ENCODE measurements around the gene MORN1. TPM values are rescaled to one million over a fixed set of nuclear protein-coding genes. Genes with fewer than 3 reads are reported as not detected.

Gene MORN1
- total and polyA plus RNA-seq, 2 experiments from 2014 or later, result 4.8 to 11.1 TPM

DNA sequence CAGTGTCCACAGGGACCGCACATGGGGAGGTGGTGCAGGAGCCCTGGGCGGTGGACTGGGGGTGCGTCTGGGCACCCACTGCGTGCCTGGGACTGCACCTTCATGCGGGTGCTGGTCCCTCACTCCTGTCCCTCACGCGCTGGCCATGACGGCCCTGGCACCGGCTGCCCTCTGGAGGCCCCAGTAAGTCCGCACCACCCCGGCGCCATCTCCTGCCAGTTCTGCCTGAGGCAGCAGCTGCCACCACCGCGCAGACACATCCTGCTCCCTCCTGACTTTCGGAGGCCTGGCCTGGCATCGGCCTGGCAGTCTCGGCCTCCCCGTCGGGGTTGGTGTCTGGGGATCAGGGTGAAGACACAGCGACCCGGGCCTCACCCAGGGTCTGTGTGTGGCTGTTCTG, 64.8 kb downstream of the MORN1 start (continued):
- TF ChIP-seq REST (IDR thresholded peaks at IDR 0.05; ENCODE audit: unreplicated experiment) (no peak), JUNB (IDR thresholded peaks at IDR 0.05; ENCODE audit: unreplicated experiment) (no peak), POLR2AphosphoS5 (IDR thresholded peaks at IDR 0.05; ENCODE audit: low read depth) (no peak)

- Mint-ChIP-seq H3K36me3 (ENCODE audit: low read depth) (no peaks in the 10 kb centered on the region; the same call in 2 of the 3 replicates), H3K9me3 (peaks cover 4% of the 10 kb centered on the region; the same call in 2 of the 3 replicates), H3K27me3 (ENCODE audit: insufficient read depth, low read depth, poor library complexity) (peaks cover 12% of the 10 kb centered on the region), H3K4me1 (peaks cover 2% of the 10 kb centered on the region; the same call in 2 of the 3 replicates), H3K4me3 (no peak overlapping the region), H3K27ac (no peak overlapping the region)
- no peak for TF ChIP-seq STAT1 (IDR thresholded peaks at IDR 0.05; ENCODE audit: unreplicated experiment)
- no peaks in the 10 kb centered on the region for H4K20me1 ChIP-seq (replicated peaks; ENCODE audit: insufficient read depth)
- H3F3A ChIP-seq (replicated peaks; ENCODE audit: low read depth), result no peaks in the 10 kb centered on the region; the same call in 1 of the 2 replicates
- DNase-seq (ENCODE audit: low spot score) (no peak), ATAC-seq (no peak)
- no peaks in the 10 kb centered on the region for H3K79me2 ChIP-seq (replicated peaks; ENCODE audit: insufficient read depth)
- no peak overlapping the region for H3K27ac ChIP-seq (ENCODE audit: low read depth)
- no peaks in the 10 kb centered on the region for H3K27me3 ChIP-seq (ENCODE audit: insufficient read depth)
- H3K36me3 ChIP-seq (ENCODE audit: insufficient read depth), result no peaks in the 10 kb centered on the region
- H2AFZ ChIP-seq, result no peak overlapping the region
- no peaks in the 10 kb centered on the region for H3K9me2 ChIP-seq (ENCODE audit: insufficient read depth)
- no peak overlapping the region for H3K4me3 ChIP-seq
- no peak overlapping the region for H3K4me2 ChIP-seq
- peaks cover 4% of the 10 kb centered on the region; the same call in 1 of the 2 replicates for H3K4me1 ChIP-seq (ENCODE audit: insufficient read depth)
Measured at GRCh38 chr1:2324553-2325366, 66.6 kb downstream of the MORN1 start.

DNA sequence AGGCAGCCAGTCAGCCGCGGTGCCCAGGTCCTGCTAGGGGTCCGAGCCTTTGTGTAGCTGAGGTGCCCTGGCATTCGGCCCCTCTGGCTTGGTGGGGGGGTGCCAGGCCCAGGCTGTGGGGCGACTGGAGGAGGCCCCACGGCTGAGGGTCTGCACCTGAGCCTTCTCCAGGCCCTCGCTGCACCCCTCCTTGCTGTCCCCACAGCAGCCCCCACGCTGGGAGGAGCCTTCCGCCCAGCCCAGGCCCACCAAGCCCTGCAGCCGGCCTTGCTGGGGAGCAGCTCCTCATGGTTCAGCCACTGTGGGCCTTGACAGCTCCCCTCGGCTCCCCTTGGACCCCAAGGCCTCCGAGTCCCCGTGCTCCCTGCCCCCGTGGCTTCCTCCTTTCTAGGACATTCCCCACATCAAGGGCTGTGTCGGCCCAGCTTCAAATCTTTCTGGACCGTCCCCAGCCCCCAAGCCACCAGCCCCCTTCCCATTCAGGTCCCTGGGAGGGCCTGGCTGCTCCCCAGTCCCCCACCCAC, 67.8 kb downstream of the MORN1 start:
- Histone ChIP-seq H3K36me3 (ENCODE audit: insufficient read depth) (no peaks in the 10 kb centered on the region), H3K27ac (ENCODE audit: low read depth) (no peak overlapping the region), H2AFZ (no peak overlapping the region), H3K4me2 (no peak overlapping the region), H4K20me1 (replicated peaks; ENCODE audit: insufficient read depth) (no peaks in the 10 kb centered on the region), H3K27me3 (ENCODE audit: insufficient read depth) (no peaks in the 10 kb centered on the region), H3K9me2 (ENCODE audit: insufficient read depth) (no peaks in the 10 kb centered on the region), H3F3A (replicated peaks; ENCODE audit: low read depth) (no peaks in the 10 kb centered on the region; the same call in 1 of the 2 replicates), H3K4me1 (ENCODE audit: insufficient read depth) (peaks cover 4% of the 10 kb centered on the region; the same call in 1 of the 2 replicates), H3K79me2 (replicated peaks; ENCODE audit: insufficient read depth) (no peaks in the 10 kb centered on the region), H3K4me3 (no peak overlapping the region)
- DNase-seq (ENCODE audit: low spot score) (no peak), ATAC-seq (no peak)
- no peak overlapping the region for H3K4me3 Mint-ChIP-seq
- H3K9me3 Mint-ChIP-seq, result peaks cover 4% of the 10 kb centered on the region; the same call in 2 of the 3 replicates
- H3K27ac Mint-ChIP-seq, result no peak overlapping the region
- peaks cover 12% of the 10 kb centered on the region for H3K27me3 Mint-ChIP-seq (ENCODE audit: insufficient read depth, low read depth, poor library complexity)
- H3K36me3 Mint-ChIP-seq (ENCODE audit: low read depth), result no peaks in the 10 kb centered on the region; the same call in 2 of the 3 replicates
- H3K4me1 Mint-ChIP-seq, result peaks cover 2% of the 10 kb centered on the region; the same call in 2 of the 3 replicates
- TF ChIP-seq ZNF462 (CRISPR knock-in tag; IDR thresholded peaks at IDR 0.05) (no peak), NANOG (IDR thresholded peaks at IDR 0.05; ENCODE audit: borderline replicate concordance) (no peak), POLR2AphosphoS5 (IDR thresholded peaks at IDR 0.05; ENCODE audit: low read depth) (no peak), STAT1 (IDR thresholded peaks at IDR 0.05; ENCODE audit: unreplicated experiment) (no peak)

All from GM23338 (cell line).